Keratinocyte (primary cell): ENCODE results near the gene EPHB1. TPM values are rescaled to one million over a fixed set of nuclear protein-coding genes. Genes with fewer than 3 reads are reported as not detected.

Source experiments
- DNase-seq: peaks from one replicate; pipeline ENCODE4 v3.0.0-alpha.2; 2011; ENCODE audit warnings: low read depth, missing footprints, low spot score
- FAIRE-seq: peaks from 2 replicates; lab custom pipeline; 2011; peaks lifted over from hg19 to GRCh38; lab: Jason Lieb, UNC
- H2AFZ ChIP-seq: 2 replicates; pipeline ENCODE4 v1.6.0; 2012; ENCODE audit warnings: low read length, control low read depth, inconsistent platforms; ENCODE audit not compliant: control insufficient read depth
- H3K27ac ChIP-seq: 2 replicates; pipeline ENCODE4 v1.5.1; 2011; ENCODE audit warnings: low read length; ENCODE audit not compliant: control insufficient read depth, insufficient read depth
- H3K27me3 ChIP-seq: 3 replicates; pipeline ENCODE4 v1.6.0; 2011; ENCODE audit warnings: low read length; ENCODE audit not compliant: control insufficient read depth, insufficient read depth; ENCODE audit errors: extremely low read depth
- H3K36me3 ChIP-seq, 2 experiments: 2 replicates in 1 of 2; 3 replicates in 1 of 2; pipeline ENCODE4 v1.5.1; 2011; ENCODE audit warnings: low read length in 2 of 2, mild to moderate bottlenecking in 1 of 2; ENCODE audit not compliant: control insufficient read depth in 2 of 2, insufficient read depth in 2 of 2; ENCODE audit errors: extremely low read depth in 1 of 2
- H3K4me1 ChIP-seq: 3 replicates; pipeline ENCODE4 v1.5.1; 2011; ENCODE audit warnings: low read length; ENCODE audit not compliant: control insufficient read depth, insufficient read depth; ENCODE audit errors: extremely low read depth
- H3K4me2 ChIP-seq: 3 replicates; pipeline ENCODE4 v1.6.0; 2011; ENCODE audit warnings: low read depth, low read length; ENCODE audit not compliant: control insufficient read depth, insufficient read depth; ENCODE audit errors: extremely low read depth
- H3K4me3 ChIP-seq, 3 experiments: fragments of 200-600 bp in 1 of 3; sonication (generic) in 1 of 3; 2 replicates in 2 of 3; 3 replicates in 1 of 3; pipeline ENCODE4 v1.5.1; 2011 to 2016; ENCODE audit warnings: low read length in 3 of 3, mild to moderate bottlenecking in 3 of 3, control low read depth in 2 of 3, inconsistent platforms in 1 of 3, low read depth in 1 of 3, mixed read lengths in 1 of 3, mixed run types in 1 of 3, moderate library complexity in 1 of 3; ENCODE audit not compliant: control insufficient read depth in 2 of 3, insufficient read depth in 2 of 3; ENCODE audit errors: extremely low read depth in 1 of 3
- H3K79me2 ChIP-seq: 2 replicates; pipeline ENCODE4 v1.6.0; 2012; ENCODE audit warnings: low read length; ENCODE audit not compliant: control insufficient read depth, insufficient read depth
- H3K9ac ChIP-seq: 3 replicates; pipeline ENCODE4 v1.6.0; 2011; ENCODE audit warnings: low read length; ENCODE audit not compliant: control insufficient read depth, insufficient read depth; ENCODE audit errors: extremely low read depth
- H3K9me1 ChIP-seq: 3 replicates; pipeline ENCODE4 v1.6.0; 2011; ENCODE audit warnings: low read length; ENCODE audit not compliant: control insufficient read depth, insufficient read depth; ENCODE audit errors: extremely low read depth
- H3K9me3 ChIP-seq: 2 replicates; pipeline ENCODE4 v1.5.1; 2012; ENCODE audit warnings: low read depth, low read length; ENCODE audit not compliant: control insufficient read depth
- H4K20me1 ChIP-seq: 3 replicates; pipeline ENCODE4 v1.6.0; 2011; ENCODE audit warnings: low read length; ENCODE audit not compliant: control insufficient read depth, insufficient read depth; ENCODE audit errors: extremely low read depth
- EZH2 ChIP-seq: IDR thresholded peaks from one replicate; pipeline ENCODE4 v1.6.1; 2012; ENCODE audit warnings: inconsistent platforms, mild to moderate bottlenecking, low read length, moderate library complexity
- dilution Hi-C: fragments of 300-500 bp; cut with MboI; formaldehyde crosslinking; loops from one replicate; pipeline ENCODE4 v1.7.0; 2020; ENCODE audit warnings: low sequenced_read_pairs; ENCODE audit not compliant: extremely low pct_ligation_motif_present
- polyA plus RNA-seq, 5 experiments: library from polyadenylated mRNA; depleted of rRNA in 3 of 5; stranded (reverse) in 3 of 5; stranded (forward) in 1 of 5; unstranded in 1 of 5; fragments of >200 nt; gene quantifications; 1 replicate in 1 of 5; 2 replicates in 3 of 5; 3 replicates in 1 of 5; pipeline versions ENCODE4 v1.2.1 to v1.2.3, GENCODE V29; 2011 to 2012; ENCODE audit warnings: missing spikeins in 2 of 5, low read depth in 1 of 5, low replicate concordance in 1 of 5
- TF ChIP-seq, protein P1 (sequence below), 3 experiments: IDR thresholded peaks in 1 of 3; conservative IDR thresholded peaks in 1 of 3; optimal IDR thresholded peaks in 1 of 3; 2 replicates in 2 of 3; 3 replicates in 1 of 3; pipeline versions ENCODE3 to v1.5.1; 2011; ENCODE audit warnings: low read length in 3 of 3, mild to moderate bottlenecking in 3 of 3, moderate library complexity in 2 of 3, control low read depth in 1 of 3, inconsistent platforms in 1 of 3; ENCODE audit not compliant: insufficient read depth in 2 of 3; ENCODE audit errors: extremely low read depth in 1 of 3

The EPHB1 gene
- polyA plus RNA-seq, 1 donor (not counting 4 experiments of a cell fraction or from before 2014, with no cell fraction given) = 0.01 TPM

GRCh38 chr3:134934933-134935332 lies 139.9 kb downstream of the EPHB1 start:
- dilution Hi-C loops = no loop called here
- H3K4me1 ChIP-seq = no peaks in the 10 kb centered on the region
- no peaks in the 10 kb centered on the region for H3K27me3 ChIP-seq
- no peak overlapping the region for H3K27ac ChIP-seq
- no peaks in the 10 kb centered on the region for H3K9me3 ChIP-seq
- no peaks in the 10 kb centered on the region for H4K20me1 ChIP-seq
- TF ChIP-seq, protein P1, sequence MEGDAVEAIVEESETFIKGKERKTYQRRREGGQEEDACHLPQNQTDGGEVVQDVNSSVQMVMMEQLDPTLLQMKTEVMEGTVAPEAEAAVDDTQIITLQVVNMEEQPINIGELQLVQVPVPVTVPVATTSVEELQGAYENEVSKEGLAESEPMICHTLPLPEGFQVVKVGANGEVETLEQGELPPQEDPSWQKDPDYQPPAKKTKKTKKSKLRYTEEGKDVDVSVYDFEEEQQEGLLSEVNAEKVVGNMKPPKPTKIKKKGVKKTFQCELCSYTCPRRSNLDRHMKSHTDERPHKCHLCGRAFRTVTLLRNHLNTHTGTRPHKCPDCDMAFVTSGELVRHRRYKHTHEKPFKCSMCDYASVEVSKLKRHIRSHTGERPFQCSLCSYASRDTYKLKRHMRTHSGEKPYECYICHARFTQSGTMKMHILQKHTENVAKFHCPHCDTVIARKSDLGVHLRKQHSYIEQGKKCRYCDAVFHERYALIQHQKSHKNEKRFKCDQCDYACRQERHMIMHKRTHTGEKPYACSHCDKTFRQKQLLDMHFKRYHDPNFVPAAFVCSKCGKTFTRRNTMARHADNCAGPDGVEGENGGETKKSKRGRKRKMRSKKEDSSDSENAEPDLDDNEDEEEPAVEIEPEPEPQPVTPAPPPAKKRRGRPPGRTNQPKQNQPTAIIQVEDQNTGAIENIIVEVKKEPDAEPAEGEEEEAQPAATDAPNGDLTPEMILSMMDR (optimal IDR thresholded peaks at IDR 0.05 in 1 of 3, IDR thresholded peaks at IDR 0.05 in 1 of 3, conservative IDR thresholded peaks at IDR 0.05 in 1 of 3; ENCODE audit: extremely low read depth in 1 of 3, insufficient read depth in 2 of 3, low read length in 3 of 3) = no peak
- no peak for TF ChIP-seq EZH2
- no peak overlapping the region for H3K9ac ChIP-seq
- no peak for DNase-seq
- no peaks in the 10 kb centered on the region for H3K9me1 ChIP-seq
- no peak overlapping the region for H3K4me3 ChIP-seq
- H3K79me2 ChIP-seq = no peaks in the 10 kb centered on the region
- FAIRE-seq = no peak
- no peaks in the 10 kb centered on the region for H3K36me3 ChIP-seq
- no peak overlapping the region for H3K4me2 ChIP-seq
- H2AFZ ChIP-seq = no peak overlapping the region

- FAIRE-seq = no peak
- H3K27me3 ChIP-seq = no peaks in the 10 kb centered on the region
These were observed 142.4 kb downstream of the EPHB1 start for GRCh38 chr3:134937256-134938028.

More at GRCh38 chr3:134937256-134938028, 142.4 kb downstream of the EPHB1 start:
- no peaks in the 10 kb centered on the region for H3K36me3 ChIP-seq
- no peaks in the 10 kb centered on the region for H3K79me2 ChIP-seq
- H3K4me3 ChIP-seq = no peak overlapping the region
- H2AFZ ChIP-seq = no peak overlapping the region
- no peaks in the 10 kb centered on the region for H4K20me1 ChIP-seq
- DNase-seq = no peak
- H3K9me1 ChIP-seq = no peaks in the 10 kb centered on the region
- TF ChIP-seq, protein P1 (optimal IDR thresholded peaks at IDR 0.05 in 1 of 3, IDR thresholded peaks at IDR 0.05 in 1 of 3, conservative IDR thresholded peaks at IDR 0.05 in 1 of 3; ENCODE audit: extremely low read depth in 1 of 3, insufficient read depth in 2 of 3, low read length in 3 of 3) = no peak
- no peak for TF ChIP-seq EZH2
- H3K4me1 ChIP-seq = no peaks in the 10 kb centered on the region
- no peak overlapping the region for H3K4me2 ChIP-seq
- no peak overlapping the region for H3K9ac ChIP-seq
- dilution Hi-C loops = no loop called here
- H3K27ac ChIP-seq = no peak overlapping the region
- no peaks in the 10 kb centered on the region for H3K9me3 ChIP-seq
